T-helper 22 cell (primary cell): ENCODE measurements around the gene ERC1.
"Not testable (repeated sequence)": the region's sequence is repeated elsewhere in the genome, so short reads cannot be mapped to it uniquely, and the experiment has no call there.

Source experiments
- DNase-seq: peaks from one replicate; pipeline ENCODE4 v3.0.0-alpha.2; 2020; ENCODE audit warnings: low read depth

The ERC1 gene

GRCh38 chr12:1073652-1074051, 82.6 kb downstream of the ERC1 start:
- no peak for DNase-seq

DNA sequence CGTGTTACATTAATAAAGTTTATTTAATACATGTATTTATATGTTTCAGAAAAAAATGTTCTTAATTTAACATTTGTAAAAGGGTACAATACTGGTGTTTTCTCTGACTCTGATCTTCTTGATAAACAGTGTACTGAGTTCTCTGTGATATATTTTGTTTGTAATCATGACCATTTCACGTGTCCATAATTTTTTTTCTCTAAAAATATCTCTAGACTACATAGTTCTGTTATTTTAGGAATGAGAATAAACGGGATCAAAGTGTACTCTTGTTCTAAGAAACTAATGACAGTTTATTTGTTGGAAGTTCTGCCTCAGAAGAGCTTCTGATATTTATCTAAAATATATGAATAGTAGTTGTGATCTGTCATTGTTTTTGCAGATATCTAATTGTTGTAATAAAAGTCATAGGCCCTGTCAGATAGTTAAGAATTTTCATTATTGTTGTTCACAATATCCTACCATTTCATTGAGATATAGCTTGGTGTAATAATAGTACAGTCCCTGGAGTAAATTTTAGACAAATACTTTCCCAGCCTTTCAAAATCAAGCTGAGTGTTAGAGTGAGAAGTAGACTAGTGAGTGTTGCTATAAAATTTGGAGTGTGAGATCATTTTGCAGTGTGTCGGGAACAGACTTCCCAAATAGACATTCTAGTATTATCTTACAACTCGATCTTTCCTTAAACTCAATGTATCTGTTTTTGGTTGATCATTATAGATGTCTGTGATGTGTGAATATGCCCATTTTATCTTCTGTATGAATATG, 86.2 kb downstream of the ERC1 start:
- no peak for DNase-seq

DNA sequence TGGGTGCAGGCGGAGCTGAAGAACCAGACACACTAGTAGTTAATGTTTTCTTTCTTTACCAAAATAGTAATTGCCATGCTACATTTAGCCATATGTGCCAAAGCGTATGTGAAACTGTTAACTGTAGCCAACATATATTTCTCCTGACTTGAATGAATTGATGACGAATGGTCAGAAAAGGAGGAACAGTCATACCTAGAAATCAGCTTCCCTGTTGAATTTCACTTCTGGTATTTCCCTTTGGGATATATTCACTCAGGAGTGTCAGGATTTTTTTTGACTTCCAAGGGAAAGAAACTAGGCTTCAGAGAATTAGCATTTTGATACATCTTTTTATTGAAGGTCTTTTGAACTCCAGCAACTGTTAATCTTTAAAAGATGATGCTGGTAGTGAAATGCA, 87.0 kb downstream of the ERC1 start:
- DNase-seq = no peak

GRCh38 chr12:1080520-1081223, 89.6 kb downstream of the ERC1 start:
- DNase-seq = no peak

GRCh38 chr12:1083151-1083888, 92.3 kb downstream of the ERC1 start:
- no peak for DNase-seq

GRCh38 chr12:1083889-1084262, 92.9 kb downstream of the ERC1 start:
- DNase-seq = no peak

DNA sequence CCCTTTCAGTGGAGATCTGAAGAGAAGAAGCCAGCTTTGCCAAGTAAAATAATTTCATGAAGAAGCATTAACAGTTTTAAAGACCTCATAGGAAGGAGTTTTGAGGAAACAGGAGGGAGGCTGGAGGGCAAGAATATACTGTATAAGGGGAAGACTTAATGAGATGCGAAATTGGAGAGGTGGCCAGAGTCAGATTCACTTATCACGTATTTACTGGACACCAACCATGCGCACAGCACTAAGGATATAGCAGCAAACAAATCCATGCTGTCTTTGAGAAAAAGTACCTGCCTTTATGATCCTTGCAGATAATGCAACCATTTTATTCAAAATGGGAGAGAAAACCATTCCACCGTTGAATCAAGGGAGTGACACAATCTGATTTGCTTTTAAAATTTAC, 100.3 kb downstream of the ERC1 start:
- no peak for DNase-seq

- DNase-seq = no peak
These were observed 102.2 kb downstream of the ERC1 start for GRCh38 chr12:1093166-1093751.

DNA sequence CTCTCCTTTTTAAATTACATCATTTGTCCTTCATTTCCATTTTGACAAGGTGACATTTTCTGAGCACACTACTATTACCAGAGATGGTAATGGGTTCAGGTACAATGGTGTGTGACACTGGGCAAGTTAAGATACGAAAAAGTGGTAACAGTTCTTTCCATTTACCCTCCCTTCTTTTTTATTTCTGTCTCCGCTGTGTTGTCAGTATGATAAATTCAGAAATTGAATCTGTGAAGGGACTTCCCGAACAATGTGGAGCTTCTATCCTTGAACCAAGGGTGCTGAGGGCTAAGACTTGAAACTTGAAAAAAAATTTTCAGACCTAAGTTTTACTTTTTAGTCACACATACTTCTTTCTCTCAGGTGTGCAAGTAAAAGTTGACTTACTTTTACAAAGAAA, 103.7 kb downstream of the ERC1 start:
- DNase-seq = no peak

- DNase-seq = no peak
These were observed 108.1 kb downstream of the ERC1 start for GRCh38 chr12:1099158-1099557.

DNA sequence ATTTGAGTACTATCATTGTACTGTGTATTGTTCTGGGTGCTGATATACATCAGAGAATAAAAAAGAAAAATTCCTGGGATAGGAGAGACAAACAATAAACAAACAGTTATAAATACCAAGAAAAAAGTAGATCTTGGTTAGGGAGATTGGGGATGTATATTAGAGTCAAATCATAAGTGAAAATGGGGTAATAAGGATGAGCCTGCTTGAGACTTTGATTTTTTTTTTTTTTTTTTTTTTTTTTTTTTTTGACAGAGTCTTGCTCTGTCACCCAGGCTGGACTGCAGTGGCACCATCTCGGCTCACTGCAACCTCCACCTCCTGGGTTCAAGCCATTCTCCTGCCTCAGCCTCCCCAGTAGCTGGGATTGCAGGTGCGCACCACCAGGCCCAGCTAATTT, 108.6 kb downstream of the ERC1 start:
- DNase-seq = not testable (repeated sequence)

DNA sequence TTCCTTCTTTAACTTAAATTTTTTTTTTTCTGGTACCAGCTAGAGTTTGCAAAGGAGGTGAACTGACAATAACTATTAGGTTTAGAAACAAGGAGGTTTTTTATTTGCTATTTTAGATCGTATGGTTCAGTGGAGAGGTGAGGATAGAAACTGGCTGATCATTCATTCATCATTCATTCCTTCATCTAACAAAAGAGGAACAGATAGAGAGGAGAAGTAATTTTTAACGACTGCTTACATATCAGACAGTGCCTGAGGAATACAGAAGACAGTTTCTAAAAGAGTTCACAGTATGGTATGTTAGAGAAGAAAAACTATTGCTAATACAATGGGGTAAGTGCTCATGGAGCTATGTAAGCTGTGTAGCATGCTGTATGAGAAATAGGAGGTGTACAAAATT, 111.1 kb downstream of the ERC1 start:
- no peak for DNase-seq

GRCh38 chr12:1102791-1103450, 111.9 kb downstream of the ERC1 start:
- no peak for DNase-seq

GRCh38 chr12:1103632-1104031, 112.6 kb downstream of the ERC1 start:
- no peak for DNase-seq

DNA sequence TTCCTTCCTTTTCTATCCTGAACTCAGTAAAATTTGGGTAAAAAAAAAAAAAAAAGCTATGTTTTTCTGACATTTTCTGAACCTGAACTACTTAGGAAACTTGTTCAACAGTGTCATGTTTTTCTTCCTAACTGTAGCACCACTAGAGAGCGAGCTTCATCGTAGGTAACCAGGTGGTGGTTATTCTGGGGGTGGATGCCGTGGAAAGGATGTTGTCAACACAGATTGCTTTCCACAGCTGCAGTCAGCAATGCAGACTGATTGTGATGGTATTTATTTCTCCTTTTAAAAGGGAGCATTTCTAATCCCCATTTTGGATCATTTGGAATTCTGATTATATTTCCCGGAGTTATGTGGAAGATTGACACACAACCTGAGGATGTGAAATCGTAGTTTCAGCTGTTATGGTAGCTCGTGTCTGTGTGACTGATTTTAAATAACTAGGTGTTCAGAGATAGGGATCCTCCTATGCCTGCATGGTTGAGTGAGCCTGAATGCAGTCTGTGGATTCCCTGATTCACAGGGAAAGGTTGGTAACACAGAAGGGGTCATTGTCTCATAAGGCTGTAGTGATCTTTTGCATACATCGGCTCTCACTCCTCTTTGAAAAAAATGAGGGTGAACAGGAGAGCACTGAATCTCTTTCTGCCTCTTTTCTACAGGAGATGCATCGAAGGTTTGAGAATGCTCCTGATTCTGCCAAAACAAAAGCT, 113.2 kb downstream of the ERC1 start:
- no peak for DNase-seq

DNA sequence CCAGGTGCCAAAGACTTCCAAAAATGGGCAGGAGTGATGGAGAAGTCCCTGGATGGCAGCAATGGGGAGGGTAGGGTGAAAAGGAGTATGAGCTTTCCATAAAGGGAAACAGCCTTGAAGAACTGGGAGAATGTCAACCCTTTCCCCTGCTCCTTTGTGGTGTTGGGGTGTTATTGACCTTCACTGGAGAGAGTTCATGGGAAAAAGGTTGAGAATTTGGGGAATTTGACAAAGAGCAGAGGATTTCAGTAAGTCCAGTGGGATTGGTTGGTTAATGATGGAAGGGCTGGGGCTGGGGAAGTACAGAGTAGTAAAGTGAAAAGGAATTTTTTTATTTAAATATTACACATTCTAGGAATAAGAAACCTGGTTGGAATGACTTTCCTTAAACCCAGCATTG, 116.6 kb downstream of the ERC1 start:
- DNase-seq = no peak

- DNase-seq = no peak
These were observed 117.3 kb downstream of the ERC1 start for GRCh38 chr12:1108276-1108675.

- no peak for DNase-seq
These were observed 124.6 kb downstream of the ERC1 start for GRCh38 chr12:1115484-1116231.

- no peak for DNase-seq
These were observed 126.3 kb downstream of the ERC1 start for GRCh38 chr12:1117371-1117770.

GRCh38 chr12:1117970-1118563, 127.0 kb downstream of the ERC1 start:
- DNase-seq = peak; percentile 32
